A673 (cell line): ENCODE measurements around the gene CDH23.

ENCODE experiments used
- CTCF ChIP-seq: fragments of 300-800, 200-600 bp; sonication (generic); conservative IDR thresholded peaks from 2 replicates; pipeline ENCODE4 v1.5.1; 2017; ENCODE audit warnings: low read depth, mild to moderate bottlenecking, antibody characterized with exemption, low read length, moderate library complexity, mixed read lengths
- EZH2 ChIP-seq: fragments of 200-600 bp; sonication (generic); IDR thresholded peaks from 2 replicates; pipeline ENCODE4 v1.6.1; 2017; ENCODE audit warnings: borderline replicate concordance, low read depth, mild to moderate bottlenecking, mixed read lengths, antibody characterized with exemption, low read length; ENCODE audit not compliant: poor library complexity, severe bottlenecking

- TF ChIP-seq CTCF (no peak), EZH2 (no peak)
Observed at GRCh38 chr10:71369602-71370001, 27.1 kb upstream of the CDH23 start.
